Esophagus mucosa (tissue), 1 donor: ENCODE data around the gene LARGE2. TPM values are rescaled to one million over a fixed set of nuclear protein-coding genes. Genes with fewer than 3 reads are reported as not detected.

Experiments used
- ATAC-seq: fragments of 200-7000 bp; cut with Tn5 transposase; one replicate; pipeline ENCODE4 v1.9.1; 2020
- total RNA-seq: library from RNA; stranded (reverse); gene quantifications from one replicate; pipeline ENCODE4 v1.2.4, GENCODE V29; 2023
- donor health status: DM: yes; HTN: yes; CAD: no.

The LARGE2 gene
- total RNA-seq, 1 donor from 2014 or later, result 30.4 TPM

- ATAC-seq, result no peak
Measured at GRCh38 chr11:45968901-45969300, 46.4 kb downstream of the LARGE2 start.

DNA sequence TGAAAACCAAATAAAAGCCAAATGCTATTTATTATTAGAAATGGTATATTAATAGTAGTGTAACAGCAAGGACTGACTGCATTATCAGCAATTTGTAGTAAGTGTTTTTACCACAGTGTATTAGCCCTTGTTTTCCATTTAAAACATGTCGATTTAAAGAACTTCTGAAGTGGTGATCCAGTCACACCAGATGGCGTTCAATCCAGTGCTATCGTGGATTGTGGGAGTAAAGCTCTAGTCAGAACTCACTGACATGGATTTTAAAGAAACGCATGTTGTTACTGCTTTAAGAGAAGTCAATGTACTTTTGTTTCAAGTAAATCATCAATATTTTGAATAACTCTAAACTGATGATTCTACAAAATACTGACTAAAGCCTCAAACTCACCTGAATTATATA is 51.1 kb downstream of the LARGE2 start:
- no peak for ATAC-seq

GRCh38 chr11:45974806-45975205 is 52.4 kb downstream of the LARGE2 start:
- ATAC-seq, result no peak

Other genes starting within 250 kb of the LARGE2 start
- gene SLC35C1, start 117.5 kb upstream of the LARGE2 start, total RNA-seq, result 22.8 TPM
- gene CRY2, start 75.2 kb upstream of the LARGE2 start, total RNA-seq, result 6.6 TPM
- gene MAPK8IP1, start 37.0 kb upstream of the LARGE2 start, total RNA-seq, result 1.1 TPM
- 0.56 TPM for gene FREY1, start 15.4 kb upstream of the LARGE2 start, total RNA-seq
- 22.6 TPM for gene PEX16, start 4.8 kb upstream of the LARGE2 start, total RNA-seq
- gene PHF21A, start 198.8 kb downstream of the LARGE2 start, total RNA-seq, result 17.2 TPM